ENCODE results near the gene ARHGEF28.

ARHGEF28 gene

DNA sequence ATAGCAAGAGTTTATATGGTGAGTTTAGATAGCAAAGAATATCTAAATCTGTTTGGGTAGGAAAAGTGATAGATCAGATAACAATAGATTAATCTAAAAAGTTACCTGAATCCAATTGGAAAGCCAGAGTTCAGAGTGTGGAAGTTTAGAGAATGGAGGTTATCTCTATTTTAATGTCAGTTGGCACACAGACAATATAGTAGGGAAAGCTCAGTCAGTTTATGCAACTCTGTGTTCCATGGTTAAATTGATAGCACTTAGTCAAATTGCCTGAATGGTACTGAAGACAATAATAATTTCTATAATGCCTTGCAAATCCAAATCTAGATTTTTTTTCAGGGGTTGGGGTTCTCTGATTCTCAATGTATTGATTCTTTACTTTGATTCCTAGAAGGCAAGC is 77.0 kb downstream of the ARHGEF28 start:
- Histone ChIP-seq H3F3A (ENCODE audit: insufficient read depth, low read length) (no peaks in the 10 kb centered on the region), H2AFZ (ENCODE audit: low read length) (no peak overlapping the region), H3K36me3 (replicated peaks; ENCODE audit: insufficient read depth, low read length) (no peaks in the 10 kb centered on the region), H3K4me3 (ENCODE audit: low read length) (no peak overlapping the region), H4K20me1 (ENCODE audit: insufficient read depth, low read length) (no peaks in the 10 kb centered on the region), H3K27ac (ENCODE audit: low read length) (no peak overlapping the region), H3K9me3 (replicated peaks; ENCODE audit: insufficient read depth, low read length) (no peaks in the 10 kb centered on the region), H3K9ac (ENCODE audit: low read length) (no peak overlapping the region), H3K4me2 (ENCODE audit: low read depth, low read length) (no peak overlapping the region), H3K27me3 (replicated peaks; ENCODE audit: insufficient read depth, low read length) (no peaks in the 10 kb centered on the region), H3K9me2 (replicated peaks; ENCODE audit: insufficient read depth, low read length) (no peaks in the 10 kb centered on the region), H3K79me2 (ENCODE audit: low read length) (no peaks in the 10 kb centered on the region), H3K4me1 (ENCODE audit: low read length) (no peaks in the 10 kb centered on the region)
- no peak for TF ChIP-seq EZH2 (optimal IDR thresholded peaks at IDR 0.05; ENCODE audit: low read depth, low read length)
- no peak for TF ChIP-seq EZH2phosphoT487 (IDR thresholded peaks at IDR 0.05; ENCODE audit: low read length)
- TF ChIP-seq, protein P1, sequence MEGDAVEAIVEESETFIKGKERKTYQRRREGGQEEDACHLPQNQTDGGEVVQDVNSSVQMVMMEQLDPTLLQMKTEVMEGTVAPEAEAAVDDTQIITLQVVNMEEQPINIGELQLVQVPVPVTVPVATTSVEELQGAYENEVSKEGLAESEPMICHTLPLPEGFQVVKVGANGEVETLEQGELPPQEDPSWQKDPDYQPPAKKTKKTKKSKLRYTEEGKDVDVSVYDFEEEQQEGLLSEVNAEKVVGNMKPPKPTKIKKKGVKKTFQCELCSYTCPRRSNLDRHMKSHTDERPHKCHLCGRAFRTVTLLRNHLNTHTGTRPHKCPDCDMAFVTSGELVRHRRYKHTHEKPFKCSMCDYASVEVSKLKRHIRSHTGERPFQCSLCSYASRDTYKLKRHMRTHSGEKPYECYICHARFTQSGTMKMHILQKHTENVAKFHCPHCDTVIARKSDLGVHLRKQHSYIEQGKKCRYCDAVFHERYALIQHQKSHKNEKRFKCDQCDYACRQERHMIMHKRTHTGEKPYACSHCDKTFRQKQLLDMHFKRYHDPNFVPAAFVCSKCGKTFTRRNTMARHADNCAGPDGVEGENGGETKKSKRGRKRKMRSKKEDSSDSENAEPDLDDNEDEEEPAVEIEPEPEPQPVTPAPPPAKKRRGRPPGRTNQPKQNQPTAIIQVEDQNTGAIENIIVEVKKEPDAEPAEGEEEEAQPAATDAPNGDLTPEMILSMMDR (IDR thresholded peaks at IDR 0.05; ENCODE audit: low read length) = no peak
- no peak for DNase-seq

DNA sequence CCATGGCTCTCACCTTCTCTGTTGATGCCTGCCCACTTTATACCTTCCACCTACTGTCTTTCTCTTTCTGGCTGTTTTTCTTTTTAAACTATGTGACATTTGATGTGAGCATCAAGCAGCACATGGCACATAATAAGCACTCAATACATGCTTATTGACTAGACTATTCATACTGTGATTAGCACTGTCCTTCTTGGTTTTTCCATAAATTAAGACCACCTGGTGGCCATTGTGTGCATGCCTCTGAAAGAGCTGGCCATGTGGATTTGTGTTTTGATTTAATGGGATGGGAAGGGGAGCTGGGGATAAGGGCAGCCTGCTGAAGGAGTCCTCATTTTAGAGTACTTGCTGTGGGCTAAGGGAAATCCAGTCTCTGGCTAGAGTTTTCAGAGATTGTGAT is 79.4 kb downstream of the ARHGEF28 start:
- Histone ChIP-seq H3K4me1 (ENCODE audit: low read length) (no peaks in the 10 kb centered on the region), H3K36me3 (replicated peaks; ENCODE audit: insufficient read depth, low read length) (no peaks in the 10 kb centered on the region), H3K9ac (ENCODE audit: low read length) (no peak overlapping the region), H3K9me2 (replicated peaks; ENCODE audit: insufficient read depth, low read length) (no peaks in the 10 kb centered on the region), H3K9me3 (replicated peaks; ENCODE audit: insufficient read depth, low read length) (no peaks in the 10 kb centered on the region), H3F3A (ENCODE audit: insufficient read depth, low read length) (no peaks in the 10 kb centered on the region), H3K79me2 (ENCODE audit: low read length) (no peaks in the 10 kb centered on the region), H4K20me1 (ENCODE audit: insufficient read depth, low read length) (no peaks in the 10 kb centered on the region), H3K27me3 (replicated peaks; ENCODE audit: insufficient read depth, low read length) (no peaks in the 10 kb centered on the region), H3K4me3 (ENCODE audit: low read length) (no peak overlapping the region), H2AFZ (ENCODE audit: low read length) (no peak overlapping the region), H3K4me2 (ENCODE audit: low read depth, low read length) (no peak overlapping the region), H3K27ac (ENCODE audit: low read length) (no peak overlapping the region)
- no peak for DNase-seq
- TF ChIP-seq EZH2 (optimal IDR thresholded peaks at IDR 0.05; ENCODE audit: low read depth, low read length) (no peak), EZH2phosphoT487 (IDR thresholded peaks at IDR 0.05; ENCODE audit: low read length) (no peak)
- TF ChIP-seq, protein P1 (IDR thresholded peaks at IDR 0.05; ENCODE audit: low read length) = no peak

DNA sequence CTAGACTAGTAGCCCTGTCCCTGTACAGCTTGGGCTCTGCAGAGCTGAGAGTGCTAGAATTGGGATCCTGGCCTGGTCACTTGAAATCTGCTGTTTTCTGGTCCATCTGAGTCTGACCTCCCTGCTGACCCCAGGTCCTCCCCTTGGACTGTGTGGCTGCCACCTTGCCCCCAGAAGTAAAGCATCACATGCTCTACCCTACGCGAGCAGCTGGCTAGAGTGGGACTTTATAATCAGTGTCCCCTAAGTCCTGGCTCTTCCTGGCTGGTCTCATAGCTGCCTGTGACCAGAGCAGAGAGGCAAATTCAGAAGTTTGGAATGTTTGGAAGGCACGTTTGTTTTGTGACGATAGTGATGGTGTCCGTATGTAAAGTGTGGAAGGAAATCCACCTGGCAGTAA is 81.0 kb downstream of the ARHGEF28 start:
- no peak overlapping the region for H3K9ac ChIP-seq (ENCODE audit: low read length)
- no peaks in the 10 kb centered on the region for H3K36me3 ChIP-seq (replicated peaks; ENCODE audit: insufficient read depth, low read length)
- no peaks in the 10 kb centered on the region for H3F3A ChIP-seq (ENCODE audit: insufficient read depth, low read length)
- H3K27ac ChIP-seq (ENCODE audit: low read length) = no peak overlapping the region
- TF ChIP-seq EZH2 (optimal IDR thresholded peaks at IDR 0.05; ENCODE audit: low read depth, low read length) (no peak), EZH2phosphoT487 (IDR thresholded peaks at IDR 0.05; ENCODE audit: low read length) (no peak)
- TF ChIP-seq, protein P1 (IDR thresholded peaks at IDR 0.05; ENCODE audit: low read length) = no peak
- H2AFZ ChIP-seq (ENCODE audit: low read length) = no peak overlapping the region
- no peaks in the 10 kb centered on the region for H3K79me2 ChIP-seq (ENCODE audit: low read length)
- no peak overlapping the region for H3K4me2 ChIP-seq (ENCODE audit: low read depth, low read length)
- H3K4me1 ChIP-seq (ENCODE audit: low read length) = no peaks in the 10 kb centered on the region
- DNase-seq = no peak
- no peaks in the 10 kb centered on the region for H3K9me3 ChIP-seq (replicated peaks; ENCODE audit: insufficient read depth, low read length)
- no peaks in the 10 kb centered on the region for H4K20me1 ChIP-seq (ENCODE audit: insufficient read depth, low read length)
- H3K9me2 ChIP-seq (replicated peaks; ENCODE audit: insufficient read depth, low read length) = no peaks in the 10 kb centered on the region
- H3K4me3 ChIP-seq (ENCODE audit: low read length) = no peak overlapping the region
- no peaks in the 10 kb centered on the region for H3K27me3 ChIP-seq (replicated peaks; ENCODE audit: insufficient read depth, low read length)
